MM.1S (cell line): ENCODE data around the gene SLIT3.

Experiments
- EZH2phosphoT487 ChIP-seq: fragments of 300-600 bp; sonication (generic); IDR thresholded peaks from 2 replicates; pipeline ENCODE4 v1.6.1; 2018; ENCODE audit warnings: antibody characterized with exemption, low read length
- TF ChIP-seq, protein P1 (sequence below): fragments of 300-600 bp; sonication (generic); IDR thresholded peaks from 2 replicates; pipeline ENCODE4 v1.5.1; 2016; ENCODE audit warnings: antibody characterized with exemption, low read length, mixed read lengths

DNA sequence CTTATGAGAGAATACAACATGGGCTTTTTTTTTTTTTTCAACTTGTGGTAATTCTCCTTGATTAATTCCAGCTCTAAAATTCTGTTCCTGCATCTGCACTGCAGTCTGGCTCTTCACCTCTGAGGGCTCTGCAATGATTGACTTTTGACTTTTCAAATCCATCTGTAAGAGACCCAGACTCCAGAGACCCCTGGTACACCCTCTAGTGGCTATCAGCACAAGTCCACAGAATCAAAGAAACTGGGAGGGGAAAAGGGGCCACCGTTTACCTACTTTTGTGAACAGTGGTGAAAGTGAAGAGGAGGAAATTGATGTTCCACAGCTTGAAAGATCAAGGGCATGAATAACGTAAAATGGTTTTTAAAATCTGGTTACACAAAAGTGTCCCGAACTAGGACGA lies 151.6 kb downstream of the SLIT3 start:
- TF ChIP-seq, protein P1, sequence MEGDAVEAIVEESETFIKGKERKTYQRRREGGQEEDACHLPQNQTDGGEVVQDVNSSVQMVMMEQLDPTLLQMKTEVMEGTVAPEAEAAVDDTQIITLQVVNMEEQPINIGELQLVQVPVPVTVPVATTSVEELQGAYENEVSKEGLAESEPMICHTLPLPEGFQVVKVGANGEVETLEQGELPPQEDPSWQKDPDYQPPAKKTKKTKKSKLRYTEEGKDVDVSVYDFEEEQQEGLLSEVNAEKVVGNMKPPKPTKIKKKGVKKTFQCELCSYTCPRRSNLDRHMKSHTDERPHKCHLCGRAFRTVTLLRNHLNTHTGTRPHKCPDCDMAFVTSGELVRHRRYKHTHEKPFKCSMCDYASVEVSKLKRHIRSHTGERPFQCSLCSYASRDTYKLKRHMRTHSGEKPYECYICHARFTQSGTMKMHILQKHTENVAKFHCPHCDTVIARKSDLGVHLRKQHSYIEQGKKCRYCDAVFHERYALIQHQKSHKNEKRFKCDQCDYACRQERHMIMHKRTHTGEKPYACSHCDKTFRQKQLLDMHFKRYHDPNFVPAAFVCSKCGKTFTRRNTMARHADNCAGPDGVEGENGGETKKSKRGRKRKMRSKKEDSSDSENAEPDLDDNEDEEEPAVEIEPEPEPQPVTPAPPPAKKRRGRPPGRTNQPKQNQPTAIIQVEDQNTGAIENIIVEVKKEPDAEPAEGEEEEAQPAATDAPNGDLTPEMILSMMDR, result peak; percentile 10; the same call in 1 of the 2 replicates
- no peak for TF ChIP-seq EZH2phosphoT487
